ENCODE measurements around the gene TRIM69. TPM values are rescaled to one million over a fixed set of nuclear protein-coding genes. Genes with fewer than 3 reads are reported as not detected.

TRIM69 gene
- polyA plus RNA-seq, 3 donors from 2014 or later: 14.9 to 23.4 (median 19.0) TPM

GRCh38 chr15:44711096-44711742, 25.1 kb upstream of the TRIM69 start, which contains the start of the genes B2M and PATL2:
TSS of gene B2M (plus strand) at chr15:44711517. CDS start at chr15:44711547, 30 bp downstream.
TSS of gene PATL2 (minus strand) at chr15:44711323. CDS start at chr15:44676490, 34,833 bp downstream.
- Mint-ChIP-seq H3K4me1 (peaks cover 49 to 65% of the 10 kb centered on the region in 2 donors), H3K36me3 (peaks cover 47 to 51% (median 49%) of the 10 kb centered on the region in 3 donors), H3K9me3 (peaks cover 0 to 3% (median 0%) of the 10 kb centered on the region in 6 donors), H3K4me3 (peak within 1 kb of the TSS; percentile 86 to 100 (median 99)), H3K27me3 (ENCODE audit: low read depth in 3 of 3) (peaks cover 33 to 50% (median 41%) of the 10 kb centered on the region in 3 donors), H3K27ac (peak within 1 kb of the TSS; percentile 100)
- DNase-seq: peak; percentile 97 to 99 (median 97)

GRCh38 chr15:44711743-44712345, 24.5 kb upstream of the TRIM69 start:
- peak; percentile 65 to 77 (median 76) for DNase-seq
- Mint-ChIP-seq H3K4me1 (peaks cover 55 to 69% of the 10 kb centered on the region in 2 donors), H3K9me3 (peaks cover 0 to 3% (median 0%) of the 10 kb centered on the region in 6 donors), H3K27me3 (ENCODE audit: low read depth in 3 of 3) (peaks cover 34 to 52% (median 41%) of the 10 kb centered on the region in 3 donors), H3K36me3 (peaks cover 52 to 56% (median 54%) of the 10 kb centered on the region in 3 donors), H3K27ac (peak overlapping the region; percentile 100), H3K4me3 (peak overlapping the region; percentile 86 to 100 (median 99))

GRCh38 chr15:44712346-44713005, 23.9 kb upstream of the TRIM69 start:
- peaks cover 35 to 53% (median 41%) of the 10 kb centered on the region in 3 donors for H3K27me3 Mint-ChIP-seq (ENCODE audit: low read depth in 3 of 3)
- H3K9me3 Mint-ChIP-seq: peaks cover 0 to 3% (median 0%) of the 10 kb centered on the region in 6 donors
- H3K36me3 Mint-ChIP-seq: peaks cover 57 to 61% (median 60%) of the 10 kb centered on the region in 3 donors
- H3K27ac Mint-ChIP-seq: peak overlapping the region; percentile 100
- peak; percentile 78 to 84 (median 82) for DNase-seq
- peak overlapping the region; percentile 86 to 100 (median 99) for H3K4me3 Mint-ChIP-seq
- peaks cover 58 to 76% of the 10 kb centered on the region in 2 donors for H3K4me1 Mint-ChIP-seq

- peaks cover 35 to 57% (median 43%) of the 10 kb centered on the region in 3 donors for H3K27me3 Mint-ChIP-seq (ENCODE audit: low read depth in 3 of 3)
- DNase-seq: peak; percentile 47 to 60 (median 60)
These were observed 23.0 kb upstream of the TRIM69 start for GRCh38 chr15:44713006-44713966.

GRCh38 chr15:44715142-44715796, 21.1 kb upstream of the TRIM69 start:
- H3K4me1 Mint-ChIP-seq: peaks cover 70 to 79% of the 10 kb centered on the region in 2 donors
- peak in 2 of 3 donors; percentile 20 to 35 for DNase-seq
- H3K4me3 Mint-ChIP-seq: peak overlapping the region; percentile 86 to 100 (median 99)
- peaks cover 36 to 60% (median 54%) of the 10 kb centered on the region in 3 donors for H3K27me3 Mint-ChIP-seq (ENCODE audit: low read depth in 3 of 3)
- peaks cover 0 to 3% (median 0%) of the 10 kb centered on the region in 6 donors for H3K9me3 Mint-ChIP-seq
- peak overlapping the region; percentile 82 to 100 (median 94) for H3K27ac Mint-ChIP-seq
- peaks cover 72 to 78% (median 75%) of the 10 kb centered on the region in 3 donors for H3K36me3 Mint-ChIP-seq

More at GRCh38 chr15:44713006-44713966, 23.0 kb upstream of the TRIM69 start:
- H3K9me3 Mint-ChIP-seq: peaks cover 0 to 3% (median 0%) of the 10 kb centered on the region in 6 donors
- peaks cover 63 to 78% of the 10 kb centered on the region in 2 donors for H3K4me1 Mint-ChIP-seq
- H3K36me3 Mint-ChIP-seq: peaks cover 61 to 65% (median 64%) of the 10 kb centered on the region in 3 donors
- H3K27ac Mint-ChIP-seq: peak overlapping the region; percentile 100
- H3K4me3 Mint-ChIP-seq: peak overlapping the region; percentile 86 to 100 (median 99)

- DNase-seq: peak in 1 of 3 donors; percentile 17
- H3K9me3 Mint-ChIP-seq: peaks cover 0 to 3% (median 0%) of the 10 kb centered on the region in 6 donors
- peaks cover 32 to 55% (median 55%) of the 10 kb centered on the region in 3 donors for H3K27me3 Mint-ChIP-seq (ENCODE audit: low read depth in 3 of 3)
- H3K4me3 Mint-ChIP-seq: peak overlapping the region; percentile 86 to 100 (median 99)
- peaks cover 72 to 79% of the 10 kb centered on the region in 2 donors for H3K4me1 Mint-ChIP-seq
- peaks cover 72 to 78% (median 75%) of the 10 kb centered on the region in 3 donors for H3K36me3 Mint-ChIP-seq
- peak overlapping the region; percentile 82 to 100 (median 94) for H3K27ac Mint-ChIP-seq
These were observed 20.5 kb upstream of the TRIM69 start for GRCh38 chr15:44715797-44716334.

- peaks cover 67 to 74% (median 70%) of the 10 kb centered on the region in 3 donors for H3K36me3 Mint-ChIP-seq
- peak overlapping the region; percentile 86 to 100 (median 99) for H3K4me3 Mint-ChIP-seq
- peak overlapping the region; percentile 82 to 100 (median 94) for H3K27ac Mint-ChIP-seq
- H3K4me1 Mint-ChIP-seq: peaks cover 81 to 89% of the 10 kb centered on the region in 2 donors
- H3K27me3 Mint-ChIP-seq (ENCODE audit: low read depth in 3 of 3): peaks cover 19 to 45% (median 43%) of the 10 kb centered on the region in 3 donors
- peaks cover 0 to 3% (median 0%) of the 10 kb centered on the region in 6 donors for H3K9me3 Mint-ChIP-seq
- peak in 1 of 3 donors; percentile 11 for DNase-seq
These were observed 19.2 kb upstream of the TRIM69 start for GRCh38 chr15:44716983-44717602.

GRCh38 chr15:44718180-44718926, 18.0 kb upstream of the TRIM69 start:
- Mint-ChIP-seq H3K4me1 (peaks cover 85 to 94% of the 10 kb centered on the region in 2 donors), H3K27me3 (ENCODE audit: low read depth in 3 of 3) (peaks cover 9 to 34% (median 33%) of the 10 kb centered on the region in 3 donors), H3K27ac (peak overlapping the region; percentile 82 to 100 (median 94)), H3K9me3 (no peaks in the 10 kb centered on the region), H3K4me3 (peak overlapping the region; percentile 4 to 100 (median 46)), H3K36me3 (peaks cover 55 to 64% (median 60%) of the 10 kb centered on the region in 3 donors)
- peak in 1 of 3 donors; percentile 11 for DNase-seq

GRCh38 chr15:44718927-44719292, 17.4 kb upstream of the TRIM69 start:
- DNase-seq: peak in 2 of 3 donors; percentile 6 to 9
- H3K27me3 Mint-ChIP-seq (ENCODE audit: low read depth in 3 of 3): peaks cover 8 to 31% (median 28%) of the 10 kb centered on the region in 3 donors
- no peaks in the 10 kb centered on the region for H3K9me3 Mint-ChIP-seq
- H3K27ac Mint-ChIP-seq: peak overlapping the region; percentile 92 to 100 (median 96)
- H3K4me3 Mint-ChIP-seq: peak overlapping the region; percentile 66 to 86 (median 77)
- H3K36me3 Mint-ChIP-seq: peaks cover 51 to 58% (median 55%) of the 10 kb centered on the region in 3 donors
- H3K4me1 Mint-ChIP-seq: peaks cover 87 to 94% of the 10 kb centered on the region in 2 donors

- Mint-ChIP-seq H3K27me3 (ENCODE audit: low read depth in 3 of 3) (peaks cover 14 to 32% (median 28%) of the 10 kb centered on the region in 3 donors), H3K4me3 (peak overlapping the region; percentile 66 to 78 (median 73)), H3K9me3 (no peaks in the 10 kb centered on the region), H3K27ac (peak overlapping the region; percentile 92 to 100 (median 96)), H3K4me1 (peaks cover 89 to 94% of the 10 kb centered on the region in 2 donors), H3K36me3 (peaks cover 48 to 55% (median 51%) of the 10 kb centered on the region in 3 donors)
- DNase-seq: peak; percentile 53 to 62 (median 55)
These were observed 16.9 kb upstream of the TRIM69 start for GRCh38 chr15:44719293-44719999.

Measured in immature natural killer cell (primary cell).